Suprapubic skin (tissue), 4 donors: ENCODE results near the gene SRA1. TPM values are rescaled to one million over a fixed set of nuclear protein-coding genes. Genes with fewer than 3 reads are reported as not detected.
"Not testable (repeated sequence)": the region's sequence is repeated elsewhere in the genome, so short reads cannot be mapped to it uniquely, and the experiment has no call there.

Source experiments
- DNase-seq, 2 donors: peaks; one replicate each; pipeline ENCODE4 v3.0.0-alpha.2; 2019; ENCODE audit warnings: low spot score in 2 of 2
- H3K27ac ChIP-seq: fragments of 200-600 bp; sonication (generic); one replicate; pipeline ENCODE4 v1.5.1; 2019
- H3K27me3 ChIP-seq: fragments of 200-600 bp; sonication (generic); one replicate; pipeline ENCODE4 v1.5.1; 2019
- H3K36me3 ChIP-seq: fragments of 200-600 bp; sonication (generic); one replicate; pipeline ENCODE4 v1.5.1; 2019
- H3K4me1 ChIP-seq: fragments of 200-600 bp; sonication (generic); one replicate; pipeline ENCODE4 v1.5.1; 2019
- H3K4me3 ChIP-seq: fragments of 200-600 bp; sonication (generic); one replicate; pipeline ENCODE4 v1.5.1; 2019; ENCODE audit warnings: mild to moderate bottlenecking
- H3K9me3 ChIP-seq: fragments of 200-600 bp; sonication (generic); one replicate; pipeline ENCODE4 v1.5.1; 2019
- CTCF ChIP-seq, 2 donors: fragments of 200-600 bp in 1 of 2; fragments of 450-650 bp in 1 of 2; sonication (generic) in 1 of 2; IDR thresholded peaks; one replicate each; pipeline ENCODE4 v1.5.1; 2016 to 2019; ENCODE audit warnings: antibody characterized with exemption in 2 of 2, mild to moderate bottlenecking in 1 of 2, moderate library complexity in 1 of 2
- EP300 ChIP-seq: sonication (generic); formaldehyde crosslinking; IDR thresholded peaks from one replicate; pipeline ENCODE4 v1.6.1; 2017; ENCODE audit warnings: antibody characterized with exemption
- POLR2A ChIP-seq, 2 donors: fragments of 450-650 bp; IDR thresholded peaks; one replicate each; pipeline ENCODE4 v1.6.1; 2017; ENCODE audit warnings: antibody characterized with exemption in 2 of 2, mild to moderate bottlenecking in 2 of 2, moderate library complexity in 2 of 2
- POLR2AphosphoS5 ChIP-seq, 3 donors: sonication (generic); formaldehyde crosslinking; IDR thresholded peaks; one replicate each; pipeline ENCODE4 v1.6.1; 2017; ENCODE audit warnings: antibody characterized with exemption in 3 of 3
- WGBS: methylation state at CpG from one replicate; pipeline ENCODE4 v1.1.5; 2018; 5-methylcytosine and 5-hydroxymethylcytosine counted together
- total RNA-seq, 4 donors: library from RNA; depleted of rRNA; stranded (reverse); fragments of >200 nt; gene quantifications; one replicate each; pipeline ENCODE4 v1.1.0, GENCODE V29; 2016

Gene SRA1
- total RNA-seq, 4 donors from 2014 or later, result 15.8 to 27.7 (median 17.6) TPM

- TF ChIP-seq POLR2AphosphoS5 (IDR thresholded peaks at IDR 0.05), result no peak
- no peak for TF ChIP-seq POLR2A (IDR thresholded peaks at IDR 0.05)
- no peak for TF ChIP-seq EP300
- no peak for TF ChIP-seq CTCF (IDR thresholded peaks at IDR 0.05)
- H3K9me3 ChIP-seq, result no peaks in the 10 kb centered on the region
Observed at GRCh38 chr5:140600096-140600495, 42.8 kb upstream of the SRA1 start.

GRCh38 chr5:140598836-140599235 lies 41.6 kb upstream of the SRA1 start:
- whole genome bisulfite sequencing, result 75% methylated on average over 2 of the region's 2 CpGs
- Histone ChIP-seq H3K9me3 (no peaks in the 10 kb centered on the region), H3K4me1 (peaks cover 10% of the 10 kb centered on the region), H3K27me3 (no peaks in the 10 kb centered on the region), H3K27ac (no peak overlapping the region), H3K4me3 (no peak overlapping the region), H3K36me3 (no peaks in the 10 kb centered on the region)
- DNase-seq, result no peak
- no peak for TF ChIP-seq EP300
- no peak for TF ChIP-seq POLR2AphosphoS5 (IDR thresholded peaks at IDR 0.05)
- TF ChIP-seq POLR2A (IDR thresholded peaks at IDR 0.05), result no peak
- TF ChIP-seq CTCF (IDR thresholded peaks at IDR 0.05), result no peak

More at GRCh38 chr5:140600096-140600495, 42.8 kb upstream of the SRA1 start:
- Histone ChIP-seq H3K27me3 (no peaks in the 10 kb centered on the region), H3K4me3 (no peak overlapping the region), H3K36me3 (no peaks in the 10 kb centered on the region), H3K4me1 (peaks cover 10% of the 10 kb centered on the region), H3K27ac (no peak overlapping the region)
- no peak for DNase-seq

DNA sequence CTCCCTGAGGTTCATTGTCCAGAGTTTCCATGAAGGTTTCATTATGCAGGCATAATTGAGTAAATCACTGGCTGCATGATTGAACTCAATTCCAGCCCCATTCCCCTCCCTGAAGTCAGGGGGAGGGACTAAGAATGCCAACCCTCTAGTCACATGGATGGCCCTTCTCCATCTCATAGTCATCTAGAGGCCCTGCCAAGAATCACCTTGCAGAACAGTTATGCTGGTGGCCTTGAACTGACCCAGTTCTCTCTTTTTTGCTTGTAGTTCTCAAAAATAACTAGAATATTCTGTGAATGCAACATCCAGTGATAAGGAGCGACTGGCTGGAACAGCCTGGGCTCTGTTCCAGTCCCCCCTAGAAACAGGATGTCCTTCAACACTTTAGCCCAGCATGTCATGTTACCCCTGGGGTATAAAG lies 39.1 kb upstream of the SRA1 start:
- 75% methylated on average over 1 of the region's 1 CpG for WGBS
- no peak for TF ChIP-seq POLR2AphosphoS5 (IDR thresholded peaks at IDR 0.05)
- TF ChIP-seq CTCF (IDR thresholded peaks at IDR 0.05), result no peak
- TF ChIP-seq EP300, result no peak
- TF ChIP-seq POLR2A (IDR thresholded peaks at IDR 0.05), result no peak
- H3K27ac ChIP-seq, result peak overlapping the region; percentile 35
- peaks cover 10% of the 10 kb centered on the region for H3K4me1 ChIP-seq
- no peaks in the 10 kb centered on the region for H3K36me3 ChIP-seq
- H3K27me3 ChIP-seq, result no peaks in the 10 kb centered on the region
- H3K9me3 ChIP-seq, result no peaks in the 10 kb centered on the region
- H3K4me3 ChIP-seq, result no peak overlapping the region
- DNase-seq, result no peak

DNA sequence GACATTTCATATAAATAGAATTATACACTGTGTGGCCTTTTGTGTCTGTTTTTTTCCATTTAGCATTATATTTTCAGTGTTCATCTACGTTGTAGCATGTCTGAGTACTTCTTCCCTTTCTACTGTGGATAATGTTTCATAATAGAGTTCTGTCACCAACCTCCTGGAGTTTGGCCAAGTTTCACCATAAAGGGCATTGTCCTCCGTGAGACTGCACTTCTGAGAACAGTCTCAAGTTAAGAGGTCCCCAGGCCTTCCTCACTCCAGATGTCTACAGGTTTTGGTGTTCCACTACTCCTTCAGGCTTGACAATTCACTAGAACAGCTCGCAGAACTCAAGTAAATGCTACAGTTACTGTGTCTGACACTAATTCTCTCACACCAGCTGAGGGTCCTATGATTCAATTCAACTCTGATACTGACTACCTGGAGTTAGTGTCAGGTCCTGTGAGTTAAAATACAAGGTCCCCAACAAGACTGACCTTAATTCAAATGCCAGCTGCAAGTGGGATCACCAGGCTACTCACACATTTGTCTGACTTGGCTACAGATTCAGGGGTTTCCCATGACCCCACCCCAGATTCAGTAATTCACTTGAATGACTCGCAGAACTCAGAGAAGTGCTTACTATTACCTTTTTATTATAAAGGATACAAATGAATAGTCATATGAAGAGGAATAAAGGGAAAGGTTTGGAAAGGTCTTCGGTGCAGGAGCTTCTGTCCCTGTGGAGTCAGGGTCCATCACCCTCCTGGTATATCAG lies 38.4 kb upstream of the SRA1 start:
- no peaks in the 10 kb centered on the region for H3K27me3 ChIP-seq
- no peaks in the 10 kb centered on the region for H3K9me3 ChIP-seq
- H3K4me1 ChIP-seq, result peaks cover 10% of the 10 kb centered on the region
- H3K27ac ChIP-seq, result peak overlapping the region; percentile 35
- H3K4me3 ChIP-seq, result no peak overlapping the region
- no peak for TF ChIP-seq EP300
- no peaks in the 10 kb centered on the region for H3K36me3 ChIP-seq
- DNase-seq, result no peak
- WGBS, result 64% methylated on average over 5 of the region's 5 CpGs

- whole genome bisulfite sequencing, result 80% methylated on average over 2 of the region's 6 CpGs
- Histone ChIP-seq H3K4me1 (peaks cover 18% of the 10 kb centered on the region), H3K27ac (no peak overlapping the region), H3K9me3 (no peaks in the 10 kb centered on the region), H3K36me3 (no peaks in the 10 kb centered on the region), H3K27me3 (no peaks in the 10 kb centered on the region), H3K4me3 (no peak overlapping the region)
- peak in 1 of 2 donors; percentile 72 for DNase-seq
- no peak for TF ChIP-seq EP300
- TF ChIP-seq CTCF (IDR thresholded peaks at IDR 0.05), result no peak
- TF ChIP-seq POLR2AphosphoS5 (IDR thresholded peaks at IDR 0.05), result no peak
- TF ChIP-seq POLR2A (IDR thresholded peaks at IDR 0.05), result no peak
Observed at GRCh38 chr5:140594169-140594568, 36.9 kb upstream of the SRA1 start.

GRCh38 chr5:140593070-140593469 lies 35.8 kb upstream of the SRA1 start:
- H3K27ac ChIP-seq, H3K36me3 ChIP-seq, H3K9me3 ChIP-seq, H3K27me3 ChIP-seq, DNase-seq: not testable (repeated sequence)
- WGBS, result 21% methylated on average over 5 of the region's 14 CpGs
- Histone ChIP-seq H3K4me3 (peak overlapping the region; percentile 22), H3K4me1 (peaks cover 26% of the 10 kb centered on the region)
